GM19025 (cell line): ENCODE results near the gene GMPPB.
A peak's percentile ranks its signal among the peaks of the same experiment; 100 is the strongest.
"Not testable (repeated sequence)": the region's sequence is repeated elsewhere in the genome, so short reads cannot be mapped to it uniquely, and the experiment has no call there.

Source experiments
- ATAC-seq: cut with Tn5 transposase; IDR thresholded peaks from one replicate; pipeline ENCODE4 v1.9.1; 2021; ENCODE audit warnings: mild to moderate bottlenecking, low read depth, moderate library complexity; ENCODE audit not compliant: unreplicated experiment

The GMPPB gene

GRCh38 chr3:49723628-49724551, at the start of gene GMPPB:
Gene GMPPB (minus strand): TSS chr3:49723951. CDS start chr3:49723726, 225 bp downstream.
- peak; percentile 83 for ATAC-seq

GRCh38 chr3:49772703-49773102, 49.0 kb upstream of the GMPPB start:
- ATAC-seq = no peak

- ATAC-seq = no peak
Observed at GRCh38 chr3:49771340-49771938, 47.7 kb upstream of the GMPPB start.

GRCh38 chr3:49769926-49770325, 46.2 kb upstream of the GMPPB start:
- no peak for ATAC-seq

- ATAC-seq = no peak
Observed at GRCh38 chr3:49769286-49769915, 45.6 kb upstream of the GMPPB start.

GRCh38 chr3:49763981-49764380, 40.2 kb upstream of the GMPPB start:
- no peak for ATAC-seq

- no peak for ATAC-seq
Observed at GRCh38 chr3:49761661-49762060, 37.9 kb upstream of the GMPPB start.

- ATAC-seq = no peak
Observed at GRCh38 chr3:49759226-49759625, 35.5 kb upstream of the GMPPB start.

GRCh38 chr3:49757197-49757596, 33.4 kb upstream of the GMPPB start:
- no peak for ATAC-seq

GRCh38 chr3:49756036-49756435, 32.3 kb upstream of the GMPPB start:
- ATAC-seq = no peak

GRCh38 chr3:49754536-49754935, 30.8 kb upstream of the GMPPB start:
- ATAC-seq = no peak

GRCh38 chr3:49751501-49751900, 27.8 kb upstream of the GMPPB start:
- ATAC-seq = no peak

- no peak for ATAC-seq
Observed at GRCh38 chr3:49750056-49750455, 26.3 kb upstream of the GMPPB start.

GRCh38 chr3:49748874-49749273, 25.1 kb upstream of the GMPPB start:
- ATAC-seq = not testable (repeated sequence)

- no peak for ATAC-seq
Observed at GRCh38 chr3:49747792-49748480, 24.2 kb upstream of the GMPPB start.

- no peak for ATAC-seq
Observed at GRCh38 chr3:49745986-49746385, 22.2 kb upstream of the GMPPB start.

- ATAC-seq = no peak
Observed at GRCh38 chr3:49740427-49740826, 16.7 kb upstream of the GMPPB start.

GRCh38 chr3:49738067-49738713, 14.4 kb upstream of the GMPPB start:
- no peak for ATAC-seq

- ATAC-seq = no peak
Observed at GRCh38 chr3:49734752-49735151, 11.0 kb upstream of the GMPPB start.

- ATAC-seq = no peak
Observed at GRCh38 chr3:49733551-49733950, 9.8 kb upstream of the GMPPB start.
